ENCODE measurements around the gene PLIN1. TPM values are rescaled to one million over a fixed set of nuclear protein-coding genes. Genes with fewer than 3 reads are reported as not detected.

Gene PLIN1
- total RNA-seq, 3 donors from 2014 or later, result 0.77 to 8.1 (median 5.2) TPM

GRCh38 chr15:89632563-89633430, 46.4 kb downstream of the PLIN1 start:
- no peak for DNase-seq
- no peaks in the 10 kb centered on the region for H3K9me3 ChIP-seq
- H3K4me1 ChIP-seq (ENCODE audit: low read depth), result no peaks in the 10 kb centered on the region
- intact Hi-C loops (cut with DNase I, micrococcal nuclease), result no loop called here
- TF ChIP-seq CTCF (IDR thresholded peaks at IDR 0.05), result no peak
- H3K4me3 ChIP-seq, result no peak overlapping the region
- peaks cover 3% of the 10 kb centered on the region for H3K36me3 ChIP-seq (ENCODE audit: low read depth)
- no peak for ATAC-seq

- Histone ChIP-seq H3K36me3 (ENCODE audit: low read depth) (peaks cover 3% of the 10 kb centered on the region), H3K4me1 (ENCODE audit: low read depth) (no peaks in the 10 kb centered on the region), H3K4me3 (no peak overlapping the region), H3K9me3 (no peaks in the 10 kb centered on the region)
- DNase-seq (no peak), ATAC-seq (no peak)
- intact Hi-C loops (cut with DNase I, micrococcal nuclease), result no loop called here
- no peak for TF ChIP-seq CTCF (IDR thresholded peaks at IDR 0.05)
These were observed 47.3 kb downstream of the PLIN1 start for GRCh38 chr15:89631902-89632264.

GRCh38 chr15:89630974-89631901, 47.9 kb downstream of the PLIN1 start:
- ATAC-seq, result no peak

GRCh38 chr15:89630260-89630659, 48.9 kb downstream of the PLIN1 start:
- H3K36me3 ChIP-seq (ENCODE audit: low read depth), result peaks cover 3% of the 10 kb centered on the region
- intact Hi-C loops (cut with DNase I, micrococcal nuclease), result no loop called here

More at GRCh38 chr15:89630974-89631901, 47.9 kb downstream of the PLIN1 start:
- TF ChIP-seq CTCF (IDR thresholded peaks at IDR 0.05), result no peak
- intact Hi-C loops (cut with DNase I, micrococcal nuclease), result no loop called here
- H3K9me3 ChIP-seq, result no peaks in the 10 kb centered on the region
- no peak overlapping the region for H3K4me3 ChIP-seq
- H3K36me3 ChIP-seq (ENCODE audit: low read depth), result peaks cover 3% of the 10 kb centered on the region
- H3K4me1 ChIP-seq (ENCODE audit: low read depth), result no peaks in the 10 kb centered on the region
- no peak for DNase-seq

More at GRCh38 chr15:89630260-89630659, 48.9 kb downstream of the PLIN1 start:
- DNase-seq, result no peak
- Histone ChIP-seq H3K4me1 (ENCODE audit: low read depth) (no peaks in the 10 kb centered on the region), H3K9me3 (no peaks in the 10 kb centered on the region), H3K4me3 (no peak overlapping the region)
- ATAC-seq, result no peak
- no peak for TF ChIP-seq CTCF (IDR thresholded peaks at IDR 0.05)
